NOMO-1 treated with DMSO at 0.1 percent for 48 hours (cell line): ENCODE data around the gene EDDM13.
"Not testable (repeated sequence)": the region's sequence is repeated elsewhere in the genome, so short reads cannot be mapped to it uniquely, and the experiment has no call there.

ENCODE experiments used
- DNase-seq: peaks from one replicate; lab custom pipeline; 2025; ENCODE audit not compliant: unreplicated experiment; lab: John Stamatoyannopoulos, UW

EDDM13 gene

GRCh38 chr19:56272161-56272798, at the start of gene EDDM13:
Gene EDDM13 (plus strand): TSS chr19:56272748. CDS start chr19:56272835, 87 bp downstream.
- no peak for DNase-seq

GRCh38 chr19:56222901-56223300, 49.6 kb upstream of the EDDM13 start:
- no peak for DNase-seq

- no peak for DNase-seq
These were observed 49.1 kb upstream of the EDDM13 start for GRCh38 chr19:56223481-56223880.

GRCh38 chr19:56245121-56245740, 27.3 kb upstream of the EDDM13 start:
- no peak for DNase-seq

- not testable (repeated sequence) for DNase-seq
These were observed 26.8 kb upstream of the EDDM13 start for GRCh38 chr19:56245764-56246163.

GRCh38 chr19:56248736-56249338, 23.7 kb upstream of the EDDM13 start:
- DNase-seq = not testable (repeated sequence)

GRCh38 chr19:56252699-56253422, 19.7 kb upstream of the EDDM13 start:
- peak; percentile 37 for DNase-seq

GRCh38 chr19:56253737-56254136, 18.8 kb upstream of the EDDM13 start:
- DNase-seq = peak; percentile 74

GRCh38 chr19:56258272-56258671, 14.3 kb upstream of the EDDM13 start:
- no peak for DNase-seq

- no peak for DNase-seq
These were observed 11.4 kb upstream of the EDDM13 start for GRCh38 chr19:56261145-56261544.

- DNase-seq = not testable (repeated sequence)
These were observed 10.6 kb upstream of the EDDM13 start for GRCh38 chr19:56261932-56262331.

GRCh38 chr19:56263319-56263718, 9.2 kb upstream of the EDDM13 start:
- DNase-seq = no peak

GRCh38 chr19:56266051-56266450, 6.5 kb upstream of the EDDM13 start:
- no peak for DNase-seq

- DNase-seq = no peak
These were observed 3.2 kb upstream of the EDDM13 start for GRCh38 chr19:56269348-56269747.

GRCh38 chr19:56270676-56271075, 1.9 kb upstream of the EDDM13 start:
- DNase-seq = peak; percentile 98

GRCh38 chr19:56271151-56271550, 1.4 kb upstream of the EDDM13 start:
- DNase-seq = peak; percentile 56

GRCh38 chr19:56273563-56274117, 1.1 kb downstream of the EDDM13 start:
- DNase-seq = no peak

GRCh38 chr19:56282809-56283208, 10.3 kb downstream of the EDDM13 start:
- DNase-seq = no peak

- no peak for DNase-seq
These were observed 12.2 kb downstream of the EDDM13 start for GRCh38 chr19:56284746-56285145.

- no peak for DNase-seq
These were observed 17.6 kb downstream of the EDDM13 start for GRCh38 chr19:56290104-56290503.

- no peak for DNase-seq
These were observed 19.3 kb downstream of the EDDM13 start for GRCh38 chr19:56291867-56292266.
